HepG2 (cell line): ENCODE results near the gene PSENEN. TPM values are rescaled to one million over a fixed set of nuclear protein-coding genes. Genes with fewer than 3 reads are reported as not detected.

Source experiments
- ATAC-seq: fragments of 200-7000 bp; cut with Tn5 transposase; 3 replicates; pipeline ENCODE4 v1.9.1; 2020; ENCODE audit warnings: mild to moderate bottlenecking, moderate library complexity
- Bru-seq: library from RNA; stranded (reverse); fragments of 400-500 nt; gene quantifications from one replicate; lab custom pipeline; 2021; lab: Mats Ljungman, UMichigan
- BruChase-seq, 2 experiments: library from RNA; stranded (reverse); fragments of 400-500 nt; gene quantifications; one replicate each; lab custom pipeline; 2021; lab: Mats Ljungman, UMichigan
- BruUV-seq: library from RNA; stranded (reverse); fragments of 400-500 nt; replicated peaks from 2 replicates; lab custom pipeline; 2021; lab: Mats Ljungman, UMichigan
- CTCF ChIA-PET: fragments of 300-600 bp; formaldehyde crosslinking; extraction: SDS; loops from one replicate; lab custom pipeline; 2021; ENCODE audit warnings: low total read pairs, inconsistent platforms, low intra/inter-chr PET ratio; lab: Yijun Ruan, JAX
- POLR2A ChIA-PET: fragments of 350-600 bp; sonication (Branson Sonifier 250); formaldehyde crosslinking; loops from one replicate; lab custom pipeline; 2020; ENCODE audit warnings: antibody characterized with exemption, inconsistent platforms; lab: Yijun Ruan, JAX
- DNase-seq: peaks from one replicate; pipeline ENCODE4 v3.0.0-alpha.2; 2015; ENCODE audit warnings: low spot score
- FAIRE-seq: peaks from 3 replicates; lab custom pipeline; 2011; peaks lifted over from hg19 to GRCh38; lab: Jason Lieb, UNC
- H2AFZ ChIP-seq: one replicate; pipeline ENCODE4 v1.6.1; 2011; ENCODE audit warnings: low read length, inconsistent platforms
- H3K27ac ChIP-seq: fragments of 300-600 bp; 3 replicates; pipeline ENCODE4 v1.8.0; 2011; ENCODE audit warnings: mixed run types, mild to moderate bottlenecking, mixed read lengths, low read length, inconsistent platforms; ENCODE audit not compliant: insufficient read depth; ENCODE audit errors: extremely low read length
- H3K27me3 ChIP-seq, 2 experiments: fragments of 200-600 bp in 1 of 2; 2 replicates in 1 of 2; 3 replicates in 1 of 2; pipeline versions ENCODE4 v1.6.0 to v1.8.0; 2011; ENCODE audit warnings: low read length in 2 of 2, mild to moderate bottlenecking in 2 of 2, moderate library complexity in 2 of 2, inconsistent platforms in 1 of 2; ENCODE audit not compliant: insufficient read depth in 2 of 2, control insufficient read depth in 1 of 2
- H3K36me3 ChIP-seq, 2 experiments: fragments of 200-600 bp in 1 of 2; replicated peaks in 1 of 2; 2 replicates in 1 of 2; 3 replicates in 1 of 2; pipeline versions ENCODE4 v1.5.1 to v1.8.0; 2011; ENCODE audit warnings: low read length in 2 of 2, inconsistent platforms in 1 of 2; ENCODE audit not compliant: insufficient read depth in 2 of 2, control insufficient read depth in 1 of 2
- H3K4me1 ChIP-seq: 2 replicates; pipeline ENCODE4 v1.5.1; 2012; ENCODE audit warnings: low read length, inconsistent platforms; ENCODE audit not compliant: insufficient read depth
- H3K4me2 ChIP-seq: 2 replicates; pipeline ENCODE4 v1.6.0; 2011; ENCODE audit warnings: low read depth, low read length, inconsistent platforms
- H3K4me3 ChIP-seq, 3 experiments: fragments of 200-600 bp in 1 of 3; sonication (generic), shearing (Covaris generic) in 1 of 3; replicated peaks in 1 of 3; 2 replicates each; pipeline ENCODE4 v1.5.1; 2011 to 2016; ENCODE audit warnings: low read length in 3 of 3, inconsistent platforms in 2 of 3, low read depth in 2 of 3, mild to moderate bottlenecking in 2 of 3, control low read depth in 1 of 3, mixed read lengths in 1 of 3; ENCODE audit not compliant: insufficient read depth in 1 of 3
- H3K79me2 ChIP-seq: one replicate; pipeline ENCODE4 v1.6.1; 2011; ENCODE audit warnings: low read length, inconsistent platforms; ENCODE audit not compliant: insufficient read depth
- H3K9ac ChIP-seq: 2 replicates; pipeline ENCODE4 v1.6.0; 2011; ENCODE audit warnings: mild to moderate bottlenecking, low read depth, low read length, inconsistent platforms; ENCODE audit not compliant: insufficient read depth
- H3K9me3 ChIP-seq: 2 replicates; pipeline ENCODE4 v1.5.1; 2012; ENCODE audit warnings: mild to moderate bottlenecking, low read length
- H4K20me1 ChIP-seq: 2 replicates; pipeline ENCODE4 v1.6.0; 2011; ENCODE audit warnings: inconsistent platforms, mild to moderate bottlenecking, low read length, moderate library complexity; ENCODE audit not compliant: insufficient read depth
- FOXA1 ChIP-seq, 2 experiments: fragments of 450-650 bp in 1 of 2; sonication (generic) in 1 of 2; formaldehyde crosslinking in 1 of 2; IDR thresholded peaks; 2 replicates each; pipeline versions ENCODE4 v1.4.0 to v1.6.1; 2016 to 2020; ENCODE audit warnings: missing genetic modification reagents in 1 of 2
- KDM5A ChIP-seq: fragments of 200-600 bp; sonication (generic); IDR thresholded peaks from 2 replicates; pipeline ENCODE4 v1.7.0; 2018; ENCODE audit warnings: antibody characterized with exemption, mild to moderate bottlenecking, low read length, borderline replicate concordance
- MEF2D ChIP-seq: sonication (generic); formaldehyde crosslinking; IDR thresholded peaks from 2 replicates; pipeline ENCODE4 v1.5.1; 2020; ENCODE audit warnings: mild to moderate bottlenecking, missing genetic modification reagents
- NBN ChIP-seq: fragments of 450-650 bp; conservative IDR thresholded peaks from 2 replicates; pipeline ENCODE4 v1.6.1; 2017
- NCOA5 ChIP-seq: sonication (generic); formaldehyde crosslinking; IDR thresholded peaks from 2 replicates; pipeline ENCODE4 v1.4.0; 2020; ENCODE audit warnings: missing genetic modification reagents
- RFX3 ChIP-seq: IDR thresholded peaks from 2 replicates; pipeline ENCODE4 v1.6.1; 2016; ENCODE audit warnings: missing biosample characterization, missing genetic modification reagents
- ZBTB20 ChIP-seq: sonication (generic); formaldehyde crosslinking; IDR thresholded peaks from 2 replicates; pipeline ENCODE4 v1.8.1; 2023; ENCODE audit warnings: missing genetic modification reagents, low read depth, mild to moderate bottlenecking, borderline replicate concordance
- WGBS: methylation state at CpG from one replicate; pipeline ENCODE4 v1.1.6; 2017; ENCODE audit warnings: low lambda C conversion rate; 5-methylcytosine and 5-hydroxymethylcytosine counted together
- in situ Hi-C: cut with HindIII; loops from 2 replicates; pipeline ENCODE4 v1.10.0; 2017; ENCODE audit warnings: low pct_unique_long_range_greater_than_20kb; ENCODE audit not compliant: extremely low pct_ligation_motif_present
- intact Hi-C: fragments of 100-400 bp; cut with micrococcal nuclease; formaldehyde crosslinking; loops from one replicate; pipeline ENCODE4 v1.10.0; 2022; ENCODE audit not compliant: unreplicated experiment
- long read RNA-seq, 2 experiments: library from RNA in 1 of 2; library from polyadenylated mRNA in 1 of 2; stranded (forward) in 1 of 2; unstranded in 1 of 2; transcript quantifications; one replicate each; pipeline ENCODE4 v2.0.0, GENCODE V29; 2019 to 2022
- polyA minus RNA-seq, 3 experiments: library from RNA; depleted of rRNA, polyadenylated mRNA; stranded (reverse); fragments of >200 nt; gene quantifications; 2 replicates each; pipeline ENCODE4 v1.2.3, GENCODE V29; 2011; ENCODE audit warnings: low replicate concordance in 1 of 3
- polyA plus RNA-seq, 8 experiments: library from polyadenylated mRNA; depleted of rRNA in 3 of 8; stranded (reverse) in 7 of 8; unstranded in 1 of 8; fragments of >200 nt; fragmentation: Illumina TruSeq in 4 of 8; extraction: Trizol in 4 of 8; gene quantifications; 2 replicates each; pipeline versions ENCODE4 v1.2.1 to v1.2.3, GENCODE V29; 2011 to 2016; ENCODE audit warnings: low read depth in 4 of 8, missing spikeins in 1 of 8, mixed read lengths in 1 of 8; ENCODE audit not compliant: insufficient read depth in 1 of 8
- total RNA-seq, 5 experiments: library from RNA; depleted of rRNA; stranded (reverse); fragments of >200 nt; fragmentation: Illumina TruSeq; extraction: Trizol; gene quantifications; 2 replicates each; pipeline ENCODE4 v1.2.3, GENCODE V29; 2016; ENCODE audit warnings: low read depth in 1 of 5
- TF ChIP-seq, protein P1 (sequence below): sonication (generic); formaldehyde crosslinking; IDR thresholded peaks from 2 replicates; pipeline ENCODE4 v1.4.0; 2020; ENCODE audit warnings: missing genetic modification reagents
- TF ChIP-seq, protein P2 (sequence below): sonication (generic); formaldehyde crosslinking; IDR thresholded peaks from 2 replicates; pipeline ENCODE4 v1.5.0; 2020; ENCODE audit warnings: mild to moderate bottlenecking, missing genetic modification reagents, moderate library complexity
- TF ChIP-seq, protein P3 (sequence below): sonication (generic); formaldehyde crosslinking; IDR thresholded peaks from 2 replicates; pipeline ENCODE4 v1.8.1; 2023; ENCODE audit warnings: mild to moderate bottlenecking, missing genetic modification reagents

The PSENEN gene, protein sequence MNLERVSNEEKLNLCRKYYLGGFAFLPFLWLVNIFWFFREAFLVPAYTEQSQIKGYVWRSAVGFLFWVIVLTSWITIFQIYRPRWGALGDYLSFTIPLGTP
- total RNA-seq (2016; rRNA removed; fragmentation: Illumina TruSeq; extraction: Trizol), result 20.0 and 34.2 TPM in 2 replicates
- total RNA-seq (2016; cell fraction: cytosol; rRNA removed; fragmentation: Illumina TruSeq; extraction: Trizol; ENCODE audit: low read depth), result 8.3 and 8.7 TPM in 2 replicates
- 22.6 and 36.6 TPM in 2 replicates for total RNA-seq (2016; cell fraction: insoluble cytoplasmic fraction; rRNA removed; fragmentation: Illumina TruSeq; extraction: Trizol)
- total RNA-seq (2016; cell fraction: membrane; rRNA removed; fragmentation: Illumina TruSeq; extraction: Trizol), result 9.0 and 11.8 TPM in 2 replicates
- total RNA-seq (2016; cell fraction: nucleus; rRNA removed; fragmentation: Illumina TruSeq; extraction: Trizol), result 25.9 and 30.1 TPM in 2 replicates
- polyA plus RNA-seq (2011; rRNA removed), result 16.9 and 22.6 TPM in 2 replicates
- polyA plus RNA-seq (2011; cell fraction: cytosol; rRNA removed), result 13.2 and 17.3 TPM in 2 replicates
- polyA plus RNA-seq (2011; cell fraction: nucleus; rRNA removed), result 9.9 and 11.5 TPM in 2 replicates
- 16.1 and 18.5 TPM in 2 replicates for polyA plus RNA-seq (2012)
- 12.4 and 17.6 TPM in 2 replicates for polyA plus RNA-seq (2016; cell fraction: cytosol; fragmentation: Illumina TruSeq; extraction: Trizol; ENCODE audit: low read depth)
- 30.0 and 36.1 TPM in 2 replicates for polyA plus RNA-seq (2016; cell fraction: insoluble cytoplasmic fraction; fragmentation: Illumina TruSeq; extraction: Trizol; ENCODE audit: low read depth)
- 12.5 and 13.2 TPM in 2 replicates for polyA plus RNA-seq (2016; cell fraction: membrane; fragmentation: Illumina TruSeq; extraction: Trizol; ENCODE audit: low read depth)
- 55.1 and 70.2 TPM in 2 replicates for polyA plus RNA-seq (2016; cell fraction: nucleus; fragmentation: Illumina TruSeq; extraction: Trizol; ENCODE audit: insufficient read depth, low read depth)
- 24.1 and 61.3 TPM in 2 replicates for polyA minus RNA-seq (2011; rRNA and poly(A)+ RNA removed; ENCODE audit: low replicate concordance)
- polyA minus RNA-seq (2011; cell fraction: cytosol; rRNA and poly(A)+ RNA removed), result 4.3 and 4.7 TPM in 2 replicates
- polyA minus RNA-seq (2011; cell fraction: nucleus; rRNA and poly(A)+ RNA removed), result 3.0 and 7.3 TPM in 2 replicates
- Bru-seq, nascent RNA, result percentile 62 among the genes with signal in this experiment
- BruChase-seq, experiment 1, labeled RNA remaining after a 6-hour chase, result percentile 83 among the genes with signal in this experiment
- BruChase-seq, experiment 2, labeled RNA remaining after a 2-hour chase, result percentile 72 among the genes with signal in this experiment
- long read RNA-seq, experiment 1, transcript PSENEN-202 (4 exons, 1,661 nt), result major isoform, 7 of 11 reads
- long read RNA-seq, experiment 1, partial matches to known transcripts, result 0 of 11 reads
- long read RNA-seq, experiment 1, other reads (novel, unspliced or antisense), result 1 of 11 reads
- long read RNA-seq, experiment 2, transcript PSENEN-202 (4 exons, 1,661 nt), result major isoform, 22 of 34 reads
- long read RNA-seq, experiment 2, partial matches to known transcripts, result 9 of 34 reads
- long read RNA-seq, experiment 2, other reads (novel, unspliced or antisense), result 0 of 34 reads

DNA sequence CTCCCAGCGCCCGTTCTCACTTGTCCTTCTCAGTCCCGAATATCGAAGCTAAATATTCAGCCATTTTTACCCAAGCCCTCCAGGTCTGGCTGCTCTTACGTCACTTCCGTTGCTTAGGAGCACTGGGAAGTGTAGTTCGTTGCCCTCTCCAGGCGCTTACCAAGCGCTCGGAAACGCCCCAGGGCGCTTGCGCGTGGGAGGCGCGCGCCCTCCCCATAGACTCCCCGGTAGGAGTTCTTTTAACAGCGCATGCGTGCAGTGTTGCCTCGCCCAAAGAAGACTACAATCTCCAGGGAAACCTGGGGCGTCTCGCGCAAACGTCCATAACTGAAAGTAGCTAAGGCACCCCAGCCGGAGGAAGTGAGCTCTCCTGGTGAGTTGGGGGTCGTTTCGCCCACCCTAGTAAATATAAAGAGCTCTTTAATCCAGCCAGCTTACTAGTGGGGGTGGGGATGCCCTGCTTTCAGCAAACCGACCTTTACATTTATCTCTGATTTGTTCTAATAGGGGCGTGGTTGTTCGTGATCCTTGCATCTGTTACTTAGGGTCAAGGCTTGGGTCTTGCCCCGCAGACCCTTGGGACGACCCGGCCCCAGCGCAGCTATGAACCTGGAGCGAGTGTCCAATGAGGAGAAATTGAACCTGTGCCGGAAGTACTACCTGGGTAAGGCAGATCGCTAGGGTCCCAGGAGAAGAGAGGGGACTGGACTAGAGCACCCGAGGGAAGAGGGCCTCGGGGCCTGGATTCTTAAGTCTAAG, at the start of gene PSENEN, which contains the start of gene U2AF1L4:
PSENEN (plus strand) TSS at position 324 of the 759 bp plus-strand sequence; CDS start at position 604, 280 bp downstream.
U2AF1L4 (minus strand) TSS at position 91 of the 759 bp plus-strand sequence; CDS start at position 64, 27 bp downstream.
- POLR2A ChIA-PET, result interaction anchor here (0.6 to 1.9 kb wide), 10 partner anchors 12 to 140 kb away, joined by 3 to 11 read pairs (median 4); partner anchors contain the start of genes COX6B1, HSPB6 and PROSER3
- Histone ChIP-seq H3K4me3 (peak within 1 kb of the TSS; percentile 82 to 99 (median 96)), H3K36me3 (no peaks in the 10 kb centered on the region), H3K27me3 (no peaks in the 10 kb centered on the region; a peak in 1 of 5 replicates), H3K4me2 (peak within 1 kb of the TSS; percentile 94), H3K27ac (peak within 1 kb of the TSS; percentile 94), H3K4me1 (peaks cover 51% of the 10 kb centered on the region), H3K9me3 (no peaks in the 10 kb centered on the region), H3K9ac (peak within 1 kb of the TSS; percentile 84), H2AFZ (no peak within 1 kb of the TSS), H3K79me2 (peaks cover 20% of the 10 kb centered on the region), H4K20me1 (no peaks in the 10 kb centered on the region)
- FAIRE-seq (peak; percentile 86), ATAC-seq (peak; percentile 53), DNase-seq (peak; percentile 99)
- CTCF ChIA-PET, result no interaction called here
- in situ Hi-C loops, result no loop called here
- intact Hi-C loops, result loop anchor here (10.0 kb wide), 1 partner anchor 51 kb away; no protein-coding TSS in a partner anchor
- 0% methylated on average over 17 of the region's 40 CpGs for WGBS
- no TSS peak for BruUV-seq
- TF ChIP-seq FOXA1 (IDR thresholded peaks at IDR 0.05), result no peak
- TF ChIP-seq FOXA1 (CRISPR knock-in tag; IDR thresholded peaks at IDR 0.05), result no peak
- TF ChIP-seq NCOA5 (CRISPR knock-in tag), result no peak
- peak; percentile 72 for TF ChIP-seq RFX3 (CRISPR knock-in tag)
- TF ChIP-seq MEF2D, result no peak
- no peak for TF ChIP-seq NBN
- TF ChIP-seq, protein P1, sequence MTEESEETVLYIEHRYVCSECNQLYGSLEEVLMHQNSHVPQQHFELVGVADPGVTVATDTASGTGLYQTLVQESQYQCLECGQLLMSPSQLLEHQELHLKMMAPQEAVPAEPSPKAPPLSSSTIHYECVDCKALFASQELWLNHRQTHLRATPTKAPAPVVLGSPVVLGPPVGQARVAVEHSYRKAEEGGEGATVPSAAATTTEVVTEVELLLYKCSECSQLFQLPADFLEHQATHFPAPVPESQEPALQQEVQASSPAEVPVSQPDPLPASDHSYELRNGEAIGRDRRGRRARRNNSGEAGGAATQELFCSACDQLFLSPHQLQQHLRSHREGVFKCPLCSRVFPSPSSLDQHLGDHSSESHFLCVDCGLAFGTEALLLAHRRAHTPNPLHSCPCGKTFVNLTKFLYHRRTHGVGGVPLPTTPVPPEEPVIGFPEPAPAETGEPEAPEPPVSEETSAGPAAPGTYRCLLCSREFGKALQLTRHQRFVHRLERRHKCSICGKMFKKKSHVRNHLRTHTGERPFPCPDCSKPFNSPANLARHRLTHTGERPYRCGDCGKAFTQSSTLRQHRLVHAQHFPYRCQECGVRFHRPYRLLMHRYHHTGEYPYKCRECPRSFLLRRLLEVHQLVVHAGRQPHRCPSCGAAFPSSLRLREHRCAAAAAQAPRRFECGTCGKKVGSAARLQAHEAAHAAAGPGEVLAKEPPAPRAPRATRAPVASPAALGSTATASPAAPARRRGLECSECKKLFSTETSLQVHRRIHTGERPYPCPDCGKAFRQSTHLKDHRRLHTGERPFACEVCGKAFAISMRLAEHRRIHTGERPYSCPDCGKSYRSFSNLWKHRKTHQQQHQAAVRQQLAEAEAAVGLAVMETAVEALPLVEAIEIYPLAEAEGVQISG (CRISPR knock-in tag), result peak; percentile 48
- peak; percentile 25; the same call in 1 of the 2 replicates for TF ChIP-seq KDM5A
- TF ChIP-seq, protein P2, sequence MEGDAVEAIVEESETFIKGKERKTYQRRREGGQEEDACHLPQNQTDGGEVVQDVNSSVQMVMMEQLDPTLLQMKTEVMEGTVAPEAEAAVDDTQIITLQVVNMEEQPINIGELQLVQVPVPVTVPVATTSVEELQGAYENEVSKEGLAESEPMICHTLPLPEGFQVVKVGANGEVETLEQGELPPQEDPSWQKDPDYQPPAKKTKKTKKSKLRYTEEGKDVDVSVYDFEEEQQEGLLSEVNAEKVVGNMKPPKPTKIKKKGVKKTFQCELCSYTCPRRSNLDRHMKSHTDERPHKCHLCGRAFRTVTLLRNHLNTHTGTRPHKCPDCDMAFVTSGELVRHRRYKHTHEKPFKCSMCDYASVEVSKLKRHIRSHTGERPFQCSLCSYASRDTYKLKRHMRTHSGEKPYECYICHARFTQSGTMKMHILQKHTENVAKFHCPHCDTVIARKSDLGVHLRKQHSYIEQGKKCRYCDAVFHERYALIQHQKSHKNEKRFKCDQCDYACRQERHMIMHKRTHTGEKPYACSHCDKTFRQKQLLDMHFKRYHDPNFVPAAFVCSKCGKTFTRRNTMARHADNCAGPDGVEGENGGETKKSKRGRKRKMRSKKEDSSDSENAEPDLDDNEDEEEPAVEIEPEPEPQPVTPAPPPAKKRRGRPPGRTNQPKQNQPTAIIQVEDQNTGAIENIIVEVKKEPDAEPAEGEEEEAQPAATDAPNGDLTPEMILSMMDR (CRISPR knock-in tag), result no peak
- TF ChIP-seq ZBTB20 (CRISPR knock-in tag), result no peak
- TF ChIP-seq, protein P3, sequence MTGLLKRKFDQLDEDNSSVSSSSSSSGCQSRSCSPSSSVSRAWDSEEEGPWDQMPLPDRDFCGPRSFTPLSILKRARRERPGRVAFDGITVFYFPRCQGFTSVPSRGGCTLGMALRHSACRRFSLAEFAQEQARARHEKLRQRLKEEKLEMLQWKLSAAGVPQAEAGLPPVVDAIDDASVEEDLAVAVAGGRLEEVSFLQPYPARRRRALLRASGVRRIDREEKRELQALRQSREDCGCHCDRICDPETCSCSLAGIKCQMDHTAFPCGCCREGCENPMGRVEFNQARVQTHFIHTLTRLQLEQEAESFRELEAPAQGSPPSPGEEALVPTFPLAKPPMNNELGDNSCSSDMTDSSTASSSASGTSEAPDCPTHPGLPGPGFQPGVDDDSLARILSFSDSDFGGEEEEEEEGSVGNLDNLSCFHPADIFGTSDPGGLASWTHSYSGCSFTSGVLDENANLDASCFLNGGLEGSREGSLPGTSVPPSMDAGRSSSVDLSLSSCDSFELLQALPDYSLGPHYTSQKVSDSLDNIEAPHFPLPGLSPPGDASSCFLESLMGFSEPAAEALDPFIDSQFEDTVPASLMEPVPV (CRISPR knock-in tag), result no peak
